A549 (cell line): ENCODE measurements around the gene DCT.

ENCODE experiments used
- BHLHE40 ChIP-seq: IDR thresholded peaks from 2 replicates; pipeline ENCODE4 v1.6.1; 2012; ENCODE audit warnings: low read depth, low read length, inconsistent platforms
- CBX2 ChIP-seq: fragments of 200-600 bp; sonication (generic); IDR thresholded peaks from 2 replicates; pipeline ENCODE4 v1.6.1; 2016; ENCODE audit warnings: low read depth, mild to moderate bottlenecking, borderline replicate concordance
- CTCF ChIP-seq: fragments of >200 bp; sonication (Bioruptor Twin); formaldehyde crosslinking; IDR thresholded peaks from 3 replicates; pipeline ENCODE4 v1.5.1; 2016
- ESRRA ChIP-seq: fragments of 150-350 bp; IDR thresholded peaks from 2 replicates; pipeline ENCODE4 v1.6.1; 2014; ENCODE audit warnings: mild to moderate bottlenecking, low read length, borderline replicate concordance
- FOSL2 ChIP-seq, 2 experiments: fragments of 450-650 bp in 1 of 2; fragments of >200 bp in 1 of 2; sonication (Bioruptor Twin) in 1 of 2; formaldehyde crosslinking; IDR thresholded peaks; 2 replicates each; pipeline versions ENCODE4 v1.5.0 to v1.6.1; 2016 to 2020; ENCODE audit warnings: mild to moderate bottlenecking in 1 of 2, moderate library complexity in 1 of 2
- HDAC2 ChIP-seq: fragments of 200-600 bp; sonication (generic); IDR thresholded peaks from 2 replicates; pipeline ENCODE4 v1.6.1; 2016
- JUN ChIP-seq, 2 experiments: fragments of >200 bp; sonication (Bioruptor Twin); formaldehyde crosslinking; IDR thresholded peaks; 2 replicates in 1 of 2; 3 replicates in 1 of 2; pipeline ENCODE4 v1.6.1; 2016 to 2017
- JUNB ChIP-seq: fragments of >200 bp; sonication (Bioruptor Twin); formaldehyde crosslinking; IDR thresholded peaks from 2 replicates; pipeline ENCODE4 v1.6.1; 2016
- NFE2L2 ChIP-seq: fragments of 150-350 bp; conservative IDR thresholded peaks from 2 replicates; pipeline ENCODE4 v1.6.1; 2014; ENCODE audit warnings: low read length
- PHF8 ChIP-seq: fragments of 200-600 bp; sonication (generic); IDR thresholded peaks from 2 replicates; pipeline ENCODE4 v1.6.1; 2016; ENCODE audit warnings: low read depth, mild to moderate bottlenecking, antibody characterized with exemption, moderate library complexity, borderline replicate concordance
- POLR2A ChIP-seq: IDR thresholded peaks from 2 replicates; pipeline ENCODE4 v1.6.1; 2012; ENCODE audit warnings: mild to moderate bottlenecking, low read length
- RAD21 ChIP-seq, 2 experiments: fragments of >200 bp in 1 of 2; sonication (Bioruptor Twin) in 1 of 2; formaldehyde crosslinking in 1 of 2; IDR thresholded peaks in 1 of 2; conservative IDR thresholded peaks in 1 of 2; 2 replicates in 1 of 2; 3 replicates in 1 of 2; pipeline ENCODE4 v1.6.1; 2012 to 2018; ENCODE audit warnings: inconsistent platforms in 1 of 2
- ZC3H11A ChIP-seq: fragments of 450-650 bp; IDR thresholded peaks from 2 replicates; pipeline ENCODE4 v1.6.1; 2014; ENCODE audit warnings: antibody characterized with exemption, mild to moderate bottlenecking

GRCh38 chr13:94515374-94515773 is 35.9 kb upstream of the DCT start:
- no peak for TF ChIP-seq CTCF
- TF ChIP-seq CBX2: no peak
- no peak for TF ChIP-seq RAD21 (conservative IDR thresholded peaks at IDR 0.05 in 1 of 2, IDR thresholded peaks at IDR 0.05 in 1 of 2)
- no peak for TF ChIP-seq POLR2A
- TF ChIP-seq BHLHE40: no peak
- TF ChIP-seq JUN (IDR thresholded peaks at IDR 0.05): no peak
- TF ChIP-seq PHF8: no peak
- no peak for TF ChIP-seq HDAC2
- TF ChIP-seq NFE2L2: no peak
- TF ChIP-seq ESRRA: no peak
- TF ChIP-seq FOSL2 (IDR thresholded peaks at IDR 0.05): no peak
- TF ChIP-seq FOSL2 (CRISPR knock-in tag; IDR thresholded peaks at IDR 0.05): no peak
- TF ChIP-seq ZC3H11A: no peak
- TF ChIP-seq JUNB: no peak
